SK-N-SH (cell line): ENCODE data around the gene BCR. TPM values are rescaled to one million over a fixed set of nuclear protein-coding genes. Genes with fewer than 3 reads are reported as not detected.

Experiments used
- CTCF ChIA-PET: fragments of 300-600, 350-600 bp; formaldehyde crosslinking; extraction: SDS; loops from one replicate; lab custom pipeline; 2021; lab: Yijun Ruan, JAX
- POLR2A ChIA-PET: fragments of 350-600 bp; sonication (Branson Sonifier 250); formaldehyde crosslinking; extraction: SDS; loops from one replicate; lab custom pipeline; 2020; ENCODE audit warnings: antibody characterized with exemption, inconsistent platforms; lab: Yijun Ruan, JAX
- DNase-seq: peaks from one replicate; pipeline ENCODE4 v3.0.0; 2012
- H2AFZ ChIP-seq: fragments of 200-600 bp; sonication (generic); 2 replicates; pipeline ENCODE4 v1.8.1; 2016; ENCODE audit warnings: antibody characterized with exemption, mild to moderate bottlenecking, low read depth
- H3F3A ChIP-seq: fragments of 200-600 bp; sonication (generic); replicated peaks from 2 replicates; pipeline ENCODE3; 2016; ENCODE audit warnings: antibody characterized with exemption, mild to moderate bottlenecking; ENCODE audit not compliant: insufficient read depth
- H3K27ac ChIP-seq, 2 experiments: fragments of 200-500 bp in 1 of 2; fragments of 200-600 bp in 1 of 2; sonication (Bioruptor generic) in 1 of 2; sonication (generic), shearing (Covaris generic) in 1 of 2; 2 replicates each; pipeline versions ENCODE4 v1.5.1 to v1.6.1; 2014 to 2016; ENCODE audit warnings: low read depth in 2 of 2, inconsistent platforms in 1 of 2, low read length in 1 of 2, mild to moderate bottlenecking in 1 of 2, mixed read lengths in 1 of 2
- H3K27me3 ChIP-seq: fragments of 200-600 bp; sonication (generic), shearing (Covaris generic); 2 replicates; pipeline ENCODE4 v1.6.1; 2016; ENCODE audit warnings: mixed run types; ENCODE audit not compliant: insufficient read depth
- H3K36me3 ChIP-seq, 2 experiments: fragments of 200-500 bp in 1 of 2; fragments of 200-600 bp in 1 of 2; sonication (Bioruptor generic) in 1 of 2; sonication (generic) in 1 of 2; replicated peaks in 1 of 2; 2 replicates each; pipeline versions ENCODE3 to v1.5.1; 2014 to 2016; ENCODE audit warnings: low read length in 1 of 2, mild to moderate bottlenecking in 1 of 2; ENCODE audit not compliant: insufficient read depth in 2 of 2, control insufficient read depth in 1 of 2
- H3K4me1 ChIP-seq, 2 experiments: fragments of 200-500 bp in 1 of 2; fragments of 200-600 bp in 1 of 2; sonication (Bioruptor generic) in 1 of 2; sonication (generic), shearing (Covaris generic) in 1 of 2; 2 replicates each; pipeline versions ENCODE4 v1.5.1 to v1.6.1; 2014 to 2016; ENCODE audit warnings: low read depth in 1 of 2, low read length in 1 of 2, mixed run types in 1 of 2; ENCODE audit not compliant: insufficient read depth in 2 of 2, control insufficient read depth in 1 of 2
- H3K4me2 ChIP-seq: fragments of 200-600 bp; sonication (generic), shearing (Covaris generic); 2 replicates; pipeline ENCODE4 v1.6.1; 2017; ENCODE audit warnings: mixed run types
- H3K4me3 ChIP-seq, 2 experiments: fragments of 200-500 bp in 1 of 2; fragments of 200-600 bp in 1 of 2; sonication (Bioruptor generic) in 1 of 2; sonication (generic), shearing (Covaris generic) in 1 of 2; 2 replicates each; pipeline versions ENCODE4 v1.5.1 to v1.8.1; 2014 to 2016; ENCODE audit warnings: low read depth in 2 of 2, inconsistent platforms in 1 of 2, low read length in 1 of 2, mild to moderate bottlenecking in 1 of 2, mixed read lengths in 1 of 2, moderate library complexity in 1 of 2
- H3K79me2 ChIP-seq: fragments of 200-600 bp; sonication (generic); 2 replicates; pipeline ENCODE4 v1.8.1; 2017; ENCODE audit warnings: mild to moderate bottlenecking; ENCODE audit not compliant: insufficient read depth
- H3K9ac ChIP-seq: fragments of 200-600 bp; sonication (generic); 2 replicates; pipeline ENCODE4 v1.6.1; 2017; ENCODE audit warnings: mixed run types
- H3K9me2 ChIP-seq: fragments of 200-600 bp; sonication (generic); 2 replicates; pipeline ENCODE4 v1.6.1; 2017; ENCODE audit warnings: mixed run types
- H3K9me3 ChIP-seq: fragments of 200-600 bp; sonication (generic); 2 replicates; pipeline ENCODE4 v1.6.1; 2017; ENCODE audit warnings: mixed run types, mild to moderate bottlenecking, moderate library complexity
- H4K20me1 ChIP-seq: fragments of 200-600 bp; sonication (generic); 2 replicates; pipeline ENCODE4 v1.6.1; 2017; ENCODE audit warnings: mild to moderate bottlenecking, mixed run types; ENCODE audit not compliant: insufficient read depth
- EP300 ChIP-seq, 2 experiments: IDR thresholded peaks; 2 replicates each; pipeline versions ENCODE4 v1.4.0 to v1.6.1; 2012; ENCODE audit warnings: borderline replicate concordance in 1 of 2, low read depth in 1 of 2, low read length in 1 of 2
- FOSL2 ChIP-seq: IDR thresholded peaks from 2 replicates; pipeline ENCODE4 v1.4.0; 2012; ENCODE audit warnings: low read depth, mild to moderate bottlenecking, moderate library complexity, borderline replicate concordance
- FOXM1 ChIP-seq: IDR thresholded peaks from 2 replicates; pipeline ENCODE4 v1.4.0; 2012; ENCODE audit warnings: low read depth, mild to moderate bottlenecking
- GABPA ChIP-seq: IDR thresholded peaks from 2 replicates; pipeline ENCODE4 v1.4.0; 2012; ENCODE audit warnings: low read depth, mild to moderate bottlenecking
- GATA2 ChIP-seq: sonication (generic); formaldehyde crosslinking; IDR thresholded peaks from 2 replicates; pipeline ENCODE4 v1.5.0; 2020; ENCODE audit warnings: mild to moderate bottlenecking, missing genetic modification reagents
- IRF3 ChIP-seq: fragments of 150-350 bp; IDR thresholded peaks from 2 replicates; pipeline ENCODE4 v1.6.1; 2016; ENCODE audit warnings: mild to moderate bottlenecking, low read depth, low read length
- JUND ChIP-seq: IDR thresholded peaks from 2 replicates; pipeline ENCODE4 v1.4.0; 2012
- NRF1 ChIP-seq: IDR thresholded peaks from 2 replicates; pipeline ENCODE4 v1.6.1; 2012; ENCODE audit warnings: low read depth, mild to moderate bottlenecking, low read length
- RAD21 ChIP-seq: IDR thresholded peaks from 2 replicates; pipeline ENCODE4 v1.6.1; 2012; ENCODE audit warnings: mild to moderate bottlenecking, low read length
- RXRA ChIP-seq: IDR thresholded peaks from 2 replicates; pipeline ENCODE4 v1.4.0; 2012; ENCODE audit warnings: low read depth, mild to moderate bottlenecking, borderline replicate concordance
- SIN3A ChIP-seq: IDR thresholded peaks from 2 replicates; pipeline ENCODE4 v1.6.1; 2012; ENCODE audit warnings: low read depth, mild to moderate bottlenecking, low read length, moderate library complexity, borderline replicate concordance
- TAF1 ChIP-seq: IDR thresholded peaks from 2 replicates; pipeline ENCODE4 v1.6.1; 2012; ENCODE audit warnings: low read depth, mild to moderate bottlenecking, low read length, moderate library complexity, borderline replicate concordance
- TEAD4 ChIP-seq: IDR thresholded peaks from 2 replicates; pipeline ENCODE4 v1.4.0; 2012; ENCODE audit warnings: mild to moderate bottlenecking, borderline replicate concordance; ENCODE audit not compliant: insufficient read depth
- YY1 ChIP-seq: IDR thresholded peaks from 2 replicates; pipeline ENCODE4 v1.4.0; 2012; ENCODE audit warnings: low read depth, mild to moderate bottlenecking
- WGBS: methylation state at CpG from one replicate; pipeline ENCODE4 v1.1.6; 2017; ENCODE audit warnings: low lambda C conversion rate; 5-methylcytosine and 5-hydroxymethylcytosine counted together
- polyA plus RNA-seq, 3 experiments: library from polyadenylated mRNA; depleted of rRNA; stranded (reverse); fragments of >200 nt; gene quantifications; 2 replicates each; pipeline ENCODE4 v1.2.3, GENCODE V29; 2012
- TF ChIP-seq, protein P1 (sequence below): fragments of 200-600 bp; sonication (generic); IDR thresholded peaks from 2 replicates; pipeline ENCODE4 v1.6.1; 2017; ENCODE audit warnings: antibody characterized with exemption, mild to moderate bottlenecking, moderate library complexity
- TF ChIP-seq, protein P2 (sequence below): IDR thresholded peaks from 2 replicates; pipeline ENCODE4 v1.4.0; 2012; ENCODE audit warnings: low read depth, borderline replicate concordance
- TF ChIP-seq, protein P3 (sequence below): IDR thresholded peaks from 2 replicates; pipeline ENCODE4; 2012
- TF ChIP-seq, protein P4 (sequence below): IDR thresholded peaks from 2 replicates; pipeline ENCODE4 v1.6.1; 2012; ENCODE audit warnings: mild to moderate bottlenecking, low read depth, low read length, moderate library complexity

Gene BCR
- polyA plus RNA-seq, 1 of the 3 experiments (the other 2 are of a cell fraction), result 50.9 TPM

- no peaks in the 10 kb centered on the region for H3K79me2 ChIP-seq
- H3F3A ChIP-seq, result no peaks in the 10 kb centered on the region
- no peak for TF ChIP-seq NRF1
- TF ChIP-seq, protein P1, sequence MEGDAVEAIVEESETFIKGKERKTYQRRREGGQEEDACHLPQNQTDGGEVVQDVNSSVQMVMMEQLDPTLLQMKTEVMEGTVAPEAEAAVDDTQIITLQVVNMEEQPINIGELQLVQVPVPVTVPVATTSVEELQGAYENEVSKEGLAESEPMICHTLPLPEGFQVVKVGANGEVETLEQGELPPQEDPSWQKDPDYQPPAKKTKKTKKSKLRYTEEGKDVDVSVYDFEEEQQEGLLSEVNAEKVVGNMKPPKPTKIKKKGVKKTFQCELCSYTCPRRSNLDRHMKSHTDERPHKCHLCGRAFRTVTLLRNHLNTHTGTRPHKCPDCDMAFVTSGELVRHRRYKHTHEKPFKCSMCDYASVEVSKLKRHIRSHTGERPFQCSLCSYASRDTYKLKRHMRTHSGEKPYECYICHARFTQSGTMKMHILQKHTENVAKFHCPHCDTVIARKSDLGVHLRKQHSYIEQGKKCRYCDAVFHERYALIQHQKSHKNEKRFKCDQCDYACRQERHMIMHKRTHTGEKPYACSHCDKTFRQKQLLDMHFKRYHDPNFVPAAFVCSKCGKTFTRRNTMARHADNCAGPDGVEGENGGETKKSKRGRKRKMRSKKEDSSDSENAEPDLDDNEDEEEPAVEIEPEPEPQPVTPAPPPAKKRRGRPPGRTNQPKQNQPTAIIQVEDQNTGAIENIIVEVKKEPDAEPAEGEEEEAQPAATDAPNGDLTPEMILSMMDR, result no peak
- TF ChIP-seq SIN3A, result no peak
- TF ChIP-seq, protein P2, sequence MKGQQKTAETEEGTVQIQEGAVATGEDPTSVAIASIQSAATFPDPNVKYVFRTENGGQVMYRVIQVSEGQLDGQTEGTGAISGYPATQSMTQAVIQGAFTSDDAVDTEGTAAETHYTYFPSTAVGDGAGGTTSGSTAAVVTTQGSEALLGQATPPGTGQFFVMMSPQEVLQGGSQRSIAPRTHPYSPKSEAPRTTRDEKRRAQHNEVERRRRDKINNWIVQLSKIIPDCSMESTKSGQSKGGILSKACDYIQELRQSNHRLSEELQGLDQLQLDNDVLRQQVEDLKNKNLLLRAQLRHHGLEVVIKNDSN, result no peak
- TF ChIP-seq, protein P3, sequence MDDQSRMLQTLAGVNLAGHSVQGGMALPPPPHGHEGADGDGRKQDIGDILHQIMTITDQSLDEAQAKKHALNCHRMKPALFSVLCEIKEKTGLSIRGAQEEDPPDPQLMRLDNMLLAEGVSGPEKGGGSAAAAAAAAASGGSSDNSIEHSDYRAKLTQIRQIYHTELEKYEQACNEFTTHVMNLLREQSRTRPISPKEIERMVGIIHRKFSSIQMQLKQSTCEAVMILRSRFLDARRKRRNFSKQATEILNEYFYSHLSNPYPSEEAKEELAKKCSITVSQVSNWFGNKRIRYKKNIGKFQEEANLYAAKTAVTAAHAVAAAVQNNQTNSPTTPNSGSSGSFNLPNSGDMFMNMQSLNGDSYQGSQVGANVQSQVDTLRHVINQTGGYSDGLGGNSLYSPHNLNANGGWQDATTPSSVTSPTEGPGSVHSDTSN, result no peak
- no peak for TF ChIP-seq TAF1
- no peak for TF ChIP-seq FOXM1
- TF ChIP-seq EP300 (IDR thresholded peaks at IDR 0.05; ENCODE audit: borderline replicate concordance in 1 of 2, low read depth in 1 of 2, low read length in 1 of 2), result no peak
- no peak for TF ChIP-seq RXRA
- TF ChIP-seq FOSL2, result no peak
- no peak for TF ChIP-seq GABPA
- TF ChIP-seq, protein P4, sequence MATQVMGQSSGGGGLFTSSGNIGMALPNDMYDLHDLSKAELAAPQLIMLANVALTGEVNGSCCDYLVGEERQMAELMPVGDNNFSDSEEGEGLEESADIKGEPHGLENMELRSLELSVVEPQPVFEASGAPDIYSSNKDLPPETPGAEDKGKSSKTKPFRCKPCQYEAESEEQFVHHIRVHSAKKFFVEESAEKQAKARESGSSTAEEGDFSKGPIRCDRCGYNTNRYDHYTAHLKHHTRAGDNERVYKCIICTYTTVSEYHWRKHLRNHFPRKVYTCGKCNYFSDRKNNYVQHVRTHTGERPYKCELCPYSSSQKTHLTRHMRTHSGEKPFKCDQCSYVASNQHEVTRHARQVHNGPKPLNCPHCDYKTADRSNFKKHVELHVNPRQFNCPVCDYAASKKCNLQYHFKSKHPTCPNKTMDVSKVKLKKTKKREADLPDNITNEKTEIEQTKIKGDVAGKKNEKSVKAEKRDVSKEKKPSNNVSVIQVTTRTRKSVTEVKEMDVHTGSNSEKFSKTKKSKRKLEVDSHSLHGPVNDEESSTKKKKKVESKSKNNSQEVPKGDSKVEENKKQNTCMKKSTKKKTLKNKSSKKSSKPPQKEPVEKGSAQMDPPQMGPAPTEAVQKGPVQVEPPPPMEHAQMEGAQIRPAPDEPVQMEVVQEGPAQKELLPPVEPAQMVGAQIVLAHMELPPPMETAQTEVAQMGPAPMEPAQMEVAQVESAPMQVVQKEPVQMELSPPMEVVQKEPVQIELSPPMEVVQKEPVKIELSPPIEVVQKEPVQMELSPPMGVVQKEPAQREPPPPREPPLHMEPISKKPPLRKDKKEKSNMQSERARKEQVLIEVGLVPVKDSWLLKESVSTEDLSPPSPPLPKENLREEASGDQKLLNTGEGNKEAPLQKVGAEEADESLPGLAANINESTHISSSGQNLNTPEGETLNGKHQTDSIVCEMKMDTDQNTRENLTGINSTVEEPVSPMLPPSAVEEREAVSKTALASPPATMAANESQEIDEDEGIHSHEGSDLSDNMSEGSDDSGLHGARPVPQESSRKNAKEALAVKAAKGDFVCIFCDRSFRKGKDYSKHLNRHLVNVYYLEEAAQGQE, result no peak
- no peak for TF ChIP-seq JUND
- no peak for TF ChIP-seq YY1
- no peak for TF ChIP-seq RAD21
- TF ChIP-seq TEAD4, result no peak
- TF ChIP-seq IRF3, result no peak
- TF ChIP-seq GATA2 (CRISPR knock-in tag), result no peak
- ChIA-PET POLR2A (no interaction called here), CTCF (interaction anchor here (0.9 to 13.2 kb wide), 8 partner anchors 9 to 709 kb away, joined by 3 to 397 read pairs (median 8); partner anchors contain the start of gene RSPH14)
- no peaks in the 10 kb centered on the region for H3K27me3 ChIP-seq
- no peak for DNase-seq
- WGBS, result 74% methylated on average over 6 of the region's 6 CpGs
- H3K27ac ChIP-seq, result no peak overlapping the region
- no peaks in the 10 kb centered on the region for H4K20me1 ChIP-seq
- H3K4me3 ChIP-seq, result no peak overlapping the region
- H2AFZ ChIP-seq, result no peak overlapping the region
- H3K9me2 ChIP-seq, result no peaks in the 10 kb centered on the region
- no peaks in the 10 kb centered on the region for H3K9me3 ChIP-seq
- H3K36me3 ChIP-seq, result no peaks in the 10 kb centered on the region
- H3K4me1 ChIP-seq, result peaks cover 0 to 22% of the 10 kb centered on the region in 2 experiments; a peak in 1 of 4 replicates
- H3K9ac ChIP-seq, result no peak overlapping the region
- no peak overlapping the region for H3K4me2 ChIP-seq
These were observed 48.4 kb upstream of the BCR start for GRCh38 chr22:23131931-23132330.
